Astrocyte (in vitro differentiated cells and primary cell): Measurements from ENCODE around the gene LEP.

ENCODE experiments used
- CTCF ChIP-seq: IDR thresholded peaks from 2 replicates; pipeline ENCODE4 v1.5.1; 2011; ENCODE audit warnings: low read depth, mild to moderate bottlenecking, inconsistent platforms, low read length, moderate library complexity; ENCODE audit not compliant: insufficient read depth
- EZH2 ChIP-seq: IDR thresholded peaks from 2 replicates; pipeline ENCODE4 v1.6.1; 2012; ENCODE audit warnings: mild to moderate bottlenecking, low read length, inconsistent platforms; ENCODE audit not compliant: insufficient read depth

- TF ChIP-seq CTCF (no peak), EZH2 (no peak)
Observed at GRCh38 chr7:128260069-128260795, 19.2 kb downstream of the LEP start.
